HG03103 (cell line): ENCODE results near the gene KISS1R.
"Not testable (repeated sequence)": the region's sequence is repeated elsewhere in the genome, so short reads cannot be mapped to it uniquely, and the experiment has no call there.

Source experiments
- ATAC-seq: cut with Tn5 transposase; IDR thresholded peaks from one replicate; pipeline ENCODE4 v1.9.1; 2021; ENCODE audit warnings: low read depth; ENCODE audit not compliant: unreplicated experiment

Gene KISS1R

GRCh38 chr19:952049-952679 lies 35.0 kb downstream of the KISS1R start:
- ATAC-seq: no peak

GRCh38 chr19:952680-953444 lies 35.7 kb downstream of the KISS1R start:
- no peak for ATAC-seq

GRCh38 chr19:953445-954271 lies 36.5 kb downstream of the KISS1R start:
- no peak for ATAC-seq

- ATAC-seq: no peak
These were observed 37.1 kb downstream of the KISS1R start for GRCh38 chr19:954272-954671.

GRCh38 chr19:954672-955494 lies 37.8 kb downstream of the KISS1R start:
- ATAC-seq: no peak

- no peak for ATAC-seq
These were observed 39.0 kb downstream of the KISS1R start for GRCh38 chr19:955803-956765.

GRCh38 chr19:956766-957440 lies 39.8 kb downstream of the KISS1R start:
- ATAC-seq: no peak

GRCh38 chr19:957578-957977 lies 40.4 kb downstream of the KISS1R start:
- ATAC-seq: not testable (repeated sequence)

GRCh38 chr19:958967-959855 lies 42.1 kb downstream of the KISS1R start:
- ATAC-seq: no peak

GRCh38 chr19:960020-960419 lies 42.9 kb downstream of the KISS1R start:
- ATAC-seq: no peak

- ATAC-seq: no peak
These were observed 43.4 kb downstream of the KISS1R start for GRCh38 chr19:960601-960938.

GRCh38 chr19:961866-962620 lies 44.9 kb downstream of the KISS1R start:
- no peak for ATAC-seq

GRCh38 chr19:962683-963400 lies 45.7 kb downstream of the KISS1R start:
- ATAC-seq: no peak

GRCh38 chr19:963486-963951 lies 46.4 kb downstream of the KISS1R start:
- ATAC-seq: no peak

GRCh38 chr19:964116-964520 lies 47.0 kb downstream of the KISS1R start:
- ATAC-seq: no peak
